Measurements from ENCODE around the gene ONECUT2.
A peak's percentile ranks its signal among the peaks of the same experiment; 100 is the strongest.

Gene ONECUT2

GRCh38 chr18:57475903-57476302 lies 40.7 kb downstream of the ONECUT2 start:
- H3K27me3 ChIP-seq (replicated peaks; ENCODE audit: insufficient read depth, low read length), result no peaks in the 10 kb centered on the region
- DNase-seq, result no peak

DNA sequence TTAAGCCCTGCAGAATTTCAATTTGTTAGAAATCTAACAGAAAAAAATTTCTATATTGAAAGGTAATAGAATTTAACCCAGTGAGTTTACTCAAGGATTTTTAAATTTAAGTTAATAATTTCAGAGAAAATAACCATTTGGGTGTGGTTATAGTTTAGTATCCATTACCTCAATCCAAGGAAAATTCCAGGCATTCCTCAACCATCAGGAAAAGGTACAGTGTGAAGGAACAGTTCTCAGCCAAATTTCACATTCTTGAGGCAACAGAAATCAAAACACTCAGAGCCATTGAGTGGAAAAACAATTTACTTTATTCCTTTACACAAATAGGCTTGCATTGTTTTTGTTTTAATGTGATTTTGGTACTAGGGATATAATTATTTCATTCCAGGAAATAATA lies 45.6 kb downstream of the ONECUT2 start:
- Histone ChIP-seq H3K4me3 (ENCODE audit: low read length) (no peak overlapping the region), H3K79me2 (ENCODE audit: low read length) (no peaks in the 10 kb centered on the region), H3K4me2 (ENCODE audit: low read depth, low read length) (no peak overlapping the region), H3F3A (ENCODE audit: insufficient read depth, low read length) (no peaks in the 10 kb centered on the region), H3K27me3 (replicated peaks; ENCODE audit: insufficient read depth, low read length) (no peaks in the 10 kb centered on the region), H3K9me2 (replicated peaks; ENCODE audit: insufficient read depth, low read length) (no peaks in the 10 kb centered on the region), H3K9me3 (replicated peaks; ENCODE audit: insufficient read depth, low read length) (no peaks in the 10 kb centered on the region), H3K9ac (ENCODE audit: low read length) (no peak overlapping the region), H3K27ac (ENCODE audit: low read length) (no peak overlapping the region), H3K36me3 (replicated peaks; ENCODE audit: insufficient read depth, low read length) (no peaks in the 10 kb centered on the region), H3K4me1 (ENCODE audit: low read length) (no peaks in the 10 kb centered on the region), H2AFZ (ENCODE audit: low read length) (no peak overlapping the region), H4K20me1 (ENCODE audit: insufficient read depth, low read length) (no peaks in the 10 kb centered on the region)
- TF ChIP-seq CTCF (IDR thresholded peaks at IDR 0.05; ENCODE audit: low read length) (no peak), EZH2phosphoT487 (IDR thresholded peaks at IDR 0.05; ENCODE audit: low read length) (no peak), EZH2 (optimal IDR thresholded peaks at IDR 0.05; ENCODE audit: low read depth, low read length) (no peak)
- no peak for DNase-seq

More at GRCh38 chr18:57475903-57476302, 40.7 kb downstream of the ONECUT2 start:
- Histone ChIP-seq H3K9ac (ENCODE audit: low read length) (no peak overlapping the region), H3K36me3 (replicated peaks; ENCODE audit: insufficient read depth, low read length) (no peaks in the 10 kb centered on the region), H3K9me3 (replicated peaks; ENCODE audit: insufficient read depth, low read length) (no peaks in the 10 kb centered on the region), H4K20me1 (ENCODE audit: insufficient read depth, low read length) (no peaks in the 10 kb centered on the region), H3K27ac (ENCODE audit: low read length) (no peak overlapping the region), H3K4me2 (ENCODE audit: low read depth, low read length) (0 out of 2 replicates have a peak overlapping the region, but pooled peaks have one; percentile 4), H3K79me2 (ENCODE audit: low read length) (no peaks in the 10 kb centered on the region), H3K4me3 (ENCODE audit: low read length) (no peak overlapping the region), H3F3A (ENCODE audit: insufficient read depth, low read length) (no peaks in the 10 kb centered on the region), H3K9me2 (replicated peaks; ENCODE audit: insufficient read depth, low read length) (no peaks in the 10 kb centered on the region), H3K4me1 (ENCODE audit: low read length) (no peaks in the 10 kb centered on the region), H2AFZ (ENCODE audit: low read length) (0 out of 2 replicates have a peak overlapping the region, but pooled peaks have one; percentile 1)
- TF ChIP-seq EZH2 (optimal IDR thresholded peaks at IDR 0.05; ENCODE audit: low read depth, low read length), result no peak

DNA sequence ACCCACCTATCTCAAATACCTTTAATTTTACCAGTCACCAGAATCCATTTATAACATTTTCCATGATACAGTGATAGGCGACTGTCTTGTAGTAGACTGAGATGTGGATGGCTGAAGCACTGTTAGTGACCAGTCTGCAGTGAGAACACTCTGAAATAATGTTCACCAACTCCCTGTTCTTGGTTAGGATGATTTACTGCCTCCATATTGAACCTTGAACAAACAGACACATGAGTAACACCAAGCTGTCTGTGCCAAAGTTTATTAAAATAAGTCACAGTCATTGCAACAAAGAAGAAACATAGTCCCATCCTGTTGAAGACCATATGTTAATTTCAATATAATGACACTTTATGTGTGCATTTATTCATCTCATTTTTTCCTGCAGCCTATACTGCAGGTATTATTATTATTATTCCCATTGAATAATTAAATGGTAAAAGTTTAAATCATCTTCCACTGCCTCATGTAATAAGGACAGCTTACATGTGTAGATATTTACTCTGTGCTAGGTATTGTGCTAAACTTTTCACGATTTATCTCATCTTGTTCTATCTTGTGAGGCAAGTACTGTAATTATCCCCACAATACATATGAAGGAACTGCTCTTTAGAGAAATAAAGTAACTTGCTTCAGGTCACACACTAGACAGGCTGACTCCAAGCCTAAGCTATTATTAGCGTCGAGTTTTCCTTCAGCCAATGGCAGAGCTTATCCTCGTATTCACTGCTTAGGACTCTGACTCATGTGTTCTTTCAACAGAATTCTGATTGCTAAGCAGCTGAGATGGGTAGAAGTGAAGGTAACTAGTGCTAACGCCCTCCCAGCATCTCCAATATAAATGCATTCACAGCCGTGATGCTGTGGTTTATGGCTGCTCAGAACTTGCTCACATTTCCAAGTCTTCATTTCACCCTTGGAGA lies 62.5 kb downstream of the ONECUT2 start:
- DNase-seq, result no peak
- H3K4me1 ChIP-seq (ENCODE audit: low read length), result no peaks in the 10 kb centered on the region
- H3K9me2 ChIP-seq (replicated peaks; ENCODE audit: insufficient read depth, low read length), result no peaks in the 10 kb centered on the region
- no peaks in the 10 kb centered on the region for H3K27me3 ChIP-seq (replicated peaks; ENCODE audit: insufficient read depth, low read length)
- no peaks in the 10 kb centered on the region for H4K20me1 ChIP-seq (ENCODE audit: insufficient read depth, low read length)
- no peak overlapping the region for H2AFZ ChIP-seq (ENCODE audit: low read length)
- no peak overlapping the region for H3K9ac ChIP-seq (ENCODE audit: low read length)
- H3K9me3 ChIP-seq (replicated peaks; ENCODE audit: insufficient read depth, low read length), result no peaks in the 10 kb centered on the region
- no peaks in the 10 kb centered on the region for H3F3A ChIP-seq (ENCODE audit: insufficient read depth, low read length)
- H3K4me3 ChIP-seq (ENCODE audit: low read length), result no peak overlapping the region
- no peak overlapping the region for H3K27ac ChIP-seq (ENCODE audit: low read length)
- H3K4me2 ChIP-seq (ENCODE audit: low read depth, low read length), result no peak overlapping the region
- no peaks in the 10 kb centered on the region for H3K36me3 ChIP-seq (replicated peaks; ENCODE audit: insufficient read depth, low read length)
- H3K79me2 ChIP-seq (ENCODE audit: low read length), result no peaks in the 10 kb centered on the region
- no peak for TF ChIP-seq CTCF (IDR thresholded peaks at IDR 0.05; ENCODE audit: low read length)

GRCh38 chr18:57498682-57499256 lies 63.6 kb downstream of the ONECUT2 start:
- no peak for TF ChIP-seq EZH2phosphoT487 (IDR thresholded peaks at IDR 0.05; ENCODE audit: low read length)
- no peak for TF ChIP-seq EZH2 (optimal IDR thresholded peaks at IDR 0.05; ENCODE audit: low read depth, low read length)
- no peak for TF ChIP-seq CTCF (IDR thresholded peaks at IDR 0.05; ENCODE audit: low read length)
- DNase-seq, result no peak
- no peaks in the 10 kb centered on the region for H4K20me1 ChIP-seq (ENCODE audit: insufficient read depth, low read length)
- no peak overlapping the region for H3K4me2 ChIP-seq (ENCODE audit: low read depth, low read length)
- H3F3A ChIP-seq (ENCODE audit: insufficient read depth, low read length), result no peaks in the 10 kb centered on the region
- H2AFZ ChIP-seq (ENCODE audit: low read length), result no peak overlapping the region
- no peaks in the 10 kb centered on the region for H3K9me3 ChIP-seq (replicated peaks; ENCODE audit: insufficient read depth, low read length)
- H3K27ac ChIP-seq (ENCODE audit: low read length), result no peak overlapping the region
- H3K79me2 ChIP-seq (ENCODE audit: low read length), result no peaks in the 10 kb centered on the region
- no peak overlapping the region for H3K4me3 ChIP-seq (ENCODE audit: low read length)
- no peaks in the 10 kb centered on the region for H3K4me1 ChIP-seq (ENCODE audit: low read length)
- H3K27me3 ChIP-seq (replicated peaks; ENCODE audit: insufficient read depth, low read length), result no peaks in the 10 kb centered on the region
- H3K9me2 ChIP-seq (replicated peaks; ENCODE audit: insufficient read depth, low read length), result no peaks in the 10 kb centered on the region
- no peaks in the 10 kb centered on the region for H3K36me3 ChIP-seq (replicated peaks; ENCODE audit: insufficient read depth, low read length)
- no peak overlapping the region for H3K9ac ChIP-seq (ENCODE audit: low read length)

Data from MM.1S (cell line).